SK-N-SH (cell line): ENCODE data around the gene ZNF277. TPM values are rescaled to one million over a fixed set of nuclear protein-coding genes. Genes with fewer than 3 reads are reported as not detected.

Experiments used
- CTCF ChIA-PET: fragments of 300-600, 350-600 bp; formaldehyde crosslinking; extraction: SDS; loops from one replicate; lab custom pipeline; 2021; lab: Yijun Ruan, JAX
- POLR2A ChIA-PET: fragments of 350-600 bp; sonication (Branson Sonifier 250); formaldehyde crosslinking; extraction: SDS; loops from one replicate; lab custom pipeline; 2020; ENCODE audit warnings: antibody characterized with exemption, inconsistent platforms; lab: Yijun Ruan, JAX
- DNase-seq: peaks from one replicate; pipeline ENCODE4 v3.0.0; 2012
- H2AFZ ChIP-seq: fragments of 200-600 bp; sonication (generic); 2 replicates; pipeline ENCODE4 v1.8.1; 2016; ENCODE audit warnings: antibody characterized with exemption, mild to moderate bottlenecking, low read depth
- H3F3A ChIP-seq: fragments of 200-600 bp; sonication (generic); replicated peaks from 2 replicates; pipeline ENCODE3; 2016; ENCODE audit warnings: antibody characterized with exemption, mild to moderate bottlenecking; ENCODE audit not compliant: insufficient read depth
- H3K27ac ChIP-seq, 2 experiments: fragments of 200-500 bp in 1 of 2; fragments of 200-600 bp in 1 of 2; sonication (Bioruptor generic) in 1 of 2; sonication (generic), shearing (Covaris generic) in 1 of 2; 2 replicates each; pipeline versions ENCODE4 v1.5.1 to v1.6.1; 2014 to 2016; ENCODE audit warnings: low read depth in 2 of 2, inconsistent platforms in 1 of 2, low read length in 1 of 2, mild to moderate bottlenecking in 1 of 2, mixed read lengths in 1 of 2
- H3K27me3 ChIP-seq: fragments of 200-600 bp; sonication (generic), shearing (Covaris generic); 2 replicates; pipeline ENCODE4 v1.6.1; 2016; ENCODE audit warnings: mixed run types; ENCODE audit not compliant: insufficient read depth
- H3K36me3 ChIP-seq, 2 experiments: fragments of 200-500 bp in 1 of 2; fragments of 200-600 bp in 1 of 2; sonication (Bioruptor generic) in 1 of 2; sonication (generic) in 1 of 2; replicated peaks in 1 of 2; 2 replicates each; pipeline versions ENCODE3 to v1.5.1; 2014 to 2016; ENCODE audit warnings: low read length in 1 of 2, mild to moderate bottlenecking in 1 of 2; ENCODE audit not compliant: insufficient read depth in 2 of 2, control insufficient read depth in 1 of 2
- H3K4me1 ChIP-seq, 2 experiments: fragments of 200-500 bp in 1 of 2; fragments of 200-600 bp in 1 of 2; sonication (Bioruptor generic) in 1 of 2; sonication (generic), shearing (Covaris generic) in 1 of 2; 2 replicates each; pipeline versions ENCODE4 v1.5.1 to v1.6.1; 2014 to 2016; ENCODE audit warnings: low read depth in 1 of 2, low read length in 1 of 2, mixed run types in 1 of 2; ENCODE audit not compliant: insufficient read depth in 2 of 2, control insufficient read depth in 1 of 2
- H3K4me2 ChIP-seq: fragments of 200-600 bp; sonication (generic), shearing (Covaris generic); 2 replicates; pipeline ENCODE4 v1.6.1; 2017; ENCODE audit warnings: mixed run types
- H3K4me3 ChIP-seq, 2 experiments: fragments of 200-500 bp in 1 of 2; fragments of 200-600 bp in 1 of 2; sonication (Bioruptor generic) in 1 of 2; sonication (generic), shearing (Covaris generic) in 1 of 2; 2 replicates each; pipeline versions ENCODE4 v1.5.1 to v1.8.1; 2014 to 2016; ENCODE audit warnings: low read depth in 2 of 2, inconsistent platforms in 1 of 2, low read length in 1 of 2, mild to moderate bottlenecking in 1 of 2, mixed read lengths in 1 of 2, moderate library complexity in 1 of 2
- H3K79me2 ChIP-seq: fragments of 200-600 bp; sonication (generic); 2 replicates; pipeline ENCODE4 v1.8.1; 2017; ENCODE audit warnings: mild to moderate bottlenecking; ENCODE audit not compliant: insufficient read depth
- H3K9ac ChIP-seq: fragments of 200-600 bp; sonication (generic); 2 replicates; pipeline ENCODE4 v1.6.1; 2017; ENCODE audit warnings: mixed run types
- H3K9me2 ChIP-seq: fragments of 200-600 bp; sonication (generic); 2 replicates; pipeline ENCODE4 v1.6.1; 2017; ENCODE audit warnings: mixed run types
- H3K9me3 ChIP-seq: fragments of 200-600 bp; sonication (generic); 2 replicates; pipeline ENCODE4 v1.6.1; 2017; ENCODE audit warnings: mixed run types, mild to moderate bottlenecking, moderate library complexity
- H4K20me1 ChIP-seq: fragments of 200-600 bp; sonication (generic); 2 replicates; pipeline ENCODE4 v1.6.1; 2017; ENCODE audit warnings: mild to moderate bottlenecking, mixed run types; ENCODE audit not compliant: insufficient read depth
- GABPA ChIP-seq: IDR thresholded peaks from 2 replicates; pipeline ENCODE4 v1.4.0; 2012; ENCODE audit warnings: low read depth, mild to moderate bottlenecking
- MXI1 ChIP-seq: IDR thresholded peaks from 2 replicates; pipeline ENCODE4 v1.6.1; 2012; ENCODE audit warnings: mild to moderate bottlenecking, low read depth, low read length, improper control_type of control experiment
- NRF1 ChIP-seq: IDR thresholded peaks from 2 replicates; pipeline ENCODE4 v1.6.1; 2012; ENCODE audit warnings: low read depth, mild to moderate bottlenecking, low read length
- POLR2AphosphoS5 ChIP-seq: IDR thresholded peaks from 2 replicates; pipeline ENCODE4 v1.6.1; 2012; ENCODE audit warnings: low read depth, low read length
- RAD21 ChIP-seq: IDR thresholded peaks from 2 replicates; pipeline ENCODE4 v1.6.1; 2012; ENCODE audit warnings: mild to moderate bottlenecking, low read length
- RCOR1 ChIP-seq: fragments of 150-350 bp; IDR thresholded peaks from 2 replicates; pipeline ENCODE4 v1.6.1; 2017; ENCODE audit warnings: antibody characterized with exemption, low read length
- RXRA ChIP-seq: IDR thresholded peaks from 2 replicates; pipeline ENCODE4 v1.4.0; 2012; ENCODE audit warnings: low read depth, mild to moderate bottlenecking, borderline replicate concordance
- SIN3A ChIP-seq: IDR thresholded peaks from 2 replicates; pipeline ENCODE4 v1.6.1; 2012; ENCODE audit warnings: low read depth, mild to moderate bottlenecking, low read length, moderate library complexity, borderline replicate concordance
- SMC3 ChIP-seq: IDR thresholded peaks from 2 replicates; pipeline ENCODE4 v1.6.1; 2012; ENCODE audit warnings: low read depth, low read length, improper control_type of control experiment
- TAF1 ChIP-seq: IDR thresholded peaks from 2 replicates; pipeline ENCODE4 v1.6.1; 2012; ENCODE audit warnings: low read depth, mild to moderate bottlenecking, low read length, moderate library complexity, borderline replicate concordance
- TCF12 ChIP-seq: IDR thresholded peaks from 2 replicates; pipeline ENCODE4 v1.4.0; 2012
- TEAD4 ChIP-seq: IDR thresholded peaks from 2 replicates; pipeline ENCODE4 v1.4.0; 2012; ENCODE audit warnings: mild to moderate bottlenecking, borderline replicate concordance; ENCODE audit not compliant: insufficient read depth
- YY1 ChIP-seq: IDR thresholded peaks from 2 replicates; pipeline ENCODE4 v1.4.0; 2012; ENCODE audit warnings: low read depth, mild to moderate bottlenecking
- WGBS: methylation state at CpG from one replicate; pipeline ENCODE4 v1.1.6; 2017; ENCODE audit warnings: low lambda C conversion rate; 5-methylcytosine and 5-hydroxymethylcytosine counted together
- polyA plus RNA-seq, 3 experiments: library from polyadenylated mRNA; depleted of rRNA; stranded (reverse); fragments of >200 nt; gene quantifications; 2 replicates each; pipeline ENCODE4 v1.2.3, GENCODE V29; 2012
- TF ChIP-seq, protein P1 (sequence below): IDR thresholded peaks from 2 replicates; pipeline ENCODE4 v1.6.1; 2012; ENCODE audit warnings: mild to moderate bottlenecking, low read depth, low read length, moderate library complexity
- TF ChIP-seq, protein P2 (sequence below): fragments of 150-350 bp; IDR thresholded peaks from 2 replicates; pipeline ENCODE4 v1.6.1; 2016; ENCODE audit warnings: mild to moderate bottlenecking, low read depth, low read length
- TF ChIP-seq, protein P3 (sequence below): fragments of 150-350 bp; IDR thresholded peaks from 2 replicates; pipeline ENCODE4 v1.6.1; 2017; ENCODE audit warnings: antibody characterized with exemption, low read length, low read depth, borderline replicate concordance

Gene ZNF277
- polyA plus RNA-seq, 1 of the 3 experiments (the other 2 are of a cell fraction), result 11.5 TPM

DNA sequence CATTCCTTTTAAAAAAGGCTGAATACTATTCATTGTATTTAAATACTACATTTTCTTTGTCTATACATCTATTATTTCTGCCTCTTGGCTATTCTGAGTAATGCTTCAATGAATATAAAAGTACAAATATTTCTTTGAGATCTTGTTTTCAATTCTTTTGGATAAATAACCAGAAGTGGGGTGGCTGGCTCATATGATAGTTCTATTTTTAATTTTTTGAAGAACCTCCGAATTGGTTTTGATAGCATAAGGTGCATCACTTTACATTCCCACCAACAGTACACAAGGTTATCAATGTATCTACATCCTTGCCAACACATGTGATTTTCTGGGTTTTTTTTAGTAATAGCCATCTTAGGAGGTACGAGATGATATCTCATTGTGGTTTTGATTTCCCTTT lies 72.5 kb downstream of the ZNF277 start:
- H3K9me3 ChIP-seq, result 0 out of 2 replicates have a peak, but pooled peaks cover 4% of the 10 kb centered on the region
- POLR2A ChIA-PET, result no interaction called here
- peaks cover 0 to 18% of the 10 kb centered on the region in 2 experiments; a peak in 2 of 4 replicates for H3K4me1 ChIP-seq
- no peaks in the 10 kb centered on the region for H3K9me2 ChIP-seq
- H3K36me3 ChIP-seq, result no peaks in the 10 kb centered on the region
- peaks cover 6% of the 10 kb centered on the region; the same call in 1 of the 2 replicates for H3K79me2 ChIP-seq
- H3K4me3 ChIP-seq, result no peak overlapping the region
- H3K9ac ChIP-seq, result no peak overlapping the region
- H4K20me1 ChIP-seq, result no peaks in the 10 kb centered on the region
- H3K27ac ChIP-seq, result no peak overlapping the region
- no peaks in the 10 kb centered on the region for H3F3A ChIP-seq
- H3K4me2 ChIP-seq, result no peak overlapping the region
- 89% methylated on average over 2 of the region's 2 CpGs for WGBS
- H3K27me3 ChIP-seq, result no peaks in the 10 kb centered on the region
- no peak for DNase-seq
- CTCF ChIA-PET, result no interaction called here
- no peak overlapping the region for H2AFZ ChIP-seq
- TF ChIP-seq TCF12, result no peak

DNA sequence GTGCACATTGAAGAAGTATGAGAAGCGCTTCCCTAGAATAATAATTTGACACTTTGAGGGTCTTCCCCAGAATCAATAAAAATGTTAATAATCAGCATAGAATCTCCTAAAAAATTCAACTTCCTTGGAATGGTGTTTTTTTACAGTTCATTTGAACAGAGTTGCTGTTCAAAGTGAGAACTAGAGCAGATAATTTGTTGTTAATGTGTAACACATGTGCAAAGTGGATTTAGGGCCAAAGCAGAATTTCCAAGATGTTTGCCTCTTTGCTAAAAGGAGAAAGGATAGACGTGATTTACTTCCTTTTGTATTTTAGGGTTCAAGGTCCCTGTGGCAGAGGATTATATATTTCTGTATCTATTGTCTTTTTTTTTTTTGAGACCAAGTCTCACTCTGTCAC lies 73.8 kb downstream of the ZNF277 start:
- Histone ChIP-seq H3K27ac (no peak overlapping the region), H3K79me2 (peaks cover 6% of the 10 kb centered on the region; the same call in 1 of the 2 replicates), H3K27me3 (no peaks in the 10 kb centered on the region), H4K20me1 (no peaks in the 10 kb centered on the region), H3K4me1 (peaks cover 0 to 18% of the 10 kb centered on the region in 2 experiments; a peak in 2 of 4 replicates), H3K9me2 (no peaks in the 10 kb centered on the region), H3K4me3 (no peak overlapping the region), H3K9me3 (0 out of 2 replicates have a peak, but pooled peaks cover 4% of the 10 kb centered on the region), H3K36me3 (no peaks in the 10 kb centered on the region), H3F3A (no peaks in the 10 kb centered on the region), H3K4me2 (no peak overlapping the region), H2AFZ (no peak overlapping the region), H3K9ac (no peak overlapping the region)
- 96% methylated on average over 2 of the region's 2 CpGs for WGBS
- no peak for DNase-seq
- CTCF ChIA-PET, result interaction anchor here (1.3 kb wide), 1 partner anchor 12 kb away, joined by 4 read pairs; no protein-coding TSS in a partner anchor
- POLR2A ChIA-PET, result no interaction called here
- TF ChIP-seq RAD21 (no peak), SMC3 (no peak), RCOR1 (no peak), SIN3A (no peak)

DNA sequence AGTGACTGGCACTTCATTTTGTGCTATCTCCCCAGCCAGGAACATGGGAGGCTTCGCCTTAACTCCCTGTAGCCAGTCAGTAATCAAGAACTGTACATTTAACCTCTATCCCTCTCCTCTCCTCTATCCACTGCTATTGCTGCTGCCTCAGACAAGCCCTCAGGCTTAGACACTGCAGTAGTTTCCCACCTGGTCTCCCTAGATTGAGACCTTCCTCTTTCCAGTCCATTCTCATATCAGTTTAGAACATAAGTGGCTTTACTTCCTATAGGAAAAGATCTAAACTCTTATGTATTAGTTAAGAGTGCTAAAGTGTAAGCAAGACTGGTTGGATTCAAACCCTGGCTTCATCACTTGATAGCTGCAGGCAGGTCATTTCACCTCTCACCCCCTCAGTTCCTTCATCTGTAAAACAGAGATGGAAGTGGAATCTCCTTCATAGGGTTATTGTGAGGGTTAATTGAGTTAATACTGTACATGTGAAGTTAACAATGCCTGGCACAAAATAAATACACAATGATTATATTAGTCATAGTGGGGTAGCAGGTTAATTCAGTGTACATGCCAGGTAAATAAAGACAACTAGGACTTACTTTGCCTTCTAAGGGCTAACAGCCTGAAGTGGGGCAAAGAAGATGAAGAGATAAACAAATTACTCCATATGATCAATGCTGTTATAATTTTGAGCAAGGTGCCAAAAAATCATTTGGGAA lies 76.1 kb downstream of the ZNF277 start:
- no peak overlapping the region for H3K4me2 ChIP-seq
- no peak overlapping the region for H3K9ac ChIP-seq
- H2AFZ ChIP-seq, result no peak overlapping the region
- 0 out of 2 replicates have a peak, but pooled peaks cover 4% of the 10 kb centered on the region for H3K9me3 ChIP-seq
- POLR2A ChIA-PET, result no interaction called here
- DNase-seq, result no peak
- H3K27ac ChIP-seq, result no peak overlapping the region
- no peaks in the 10 kb centered on the region for H3F3A ChIP-seq
- peaks cover 0 to 23% of the 10 kb centered on the region in 2 experiments; a peak in 2 of 4 replicates for H3K4me1 ChIP-seq
- no peaks in the 10 kb centered on the region for H3K9me2 ChIP-seq
- H3K36me3 ChIP-seq, result no peaks in the 10 kb centered on the region
- no peak overlapping the region for H3K4me3 ChIP-seq
- WGBS, result 95% methylated on average over 1 of the region's 1 CpG
- H4K20me1 ChIP-seq, result no peaks in the 10 kb centered on the region
- H3K79me2 ChIP-seq, result peaks cover 6% of the 10 kb centered on the region; the same call in 1 of the 2 replicates
- no peaks in the 10 kb centered on the region for H3K27me3 ChIP-seq
- CTCF ChIA-PET, result no interaction called here
- TF ChIP-seq TAF1 (no peak), GABPA (no peak), RXRA (no peak), MXI1 (no peak), POLR2AphosphoS5 (no peak), YY1 (no peak), TEAD4 (no peak), NRF1 (no peak), TCF12 (no peak)
- TF ChIP-seq, protein P1, sequence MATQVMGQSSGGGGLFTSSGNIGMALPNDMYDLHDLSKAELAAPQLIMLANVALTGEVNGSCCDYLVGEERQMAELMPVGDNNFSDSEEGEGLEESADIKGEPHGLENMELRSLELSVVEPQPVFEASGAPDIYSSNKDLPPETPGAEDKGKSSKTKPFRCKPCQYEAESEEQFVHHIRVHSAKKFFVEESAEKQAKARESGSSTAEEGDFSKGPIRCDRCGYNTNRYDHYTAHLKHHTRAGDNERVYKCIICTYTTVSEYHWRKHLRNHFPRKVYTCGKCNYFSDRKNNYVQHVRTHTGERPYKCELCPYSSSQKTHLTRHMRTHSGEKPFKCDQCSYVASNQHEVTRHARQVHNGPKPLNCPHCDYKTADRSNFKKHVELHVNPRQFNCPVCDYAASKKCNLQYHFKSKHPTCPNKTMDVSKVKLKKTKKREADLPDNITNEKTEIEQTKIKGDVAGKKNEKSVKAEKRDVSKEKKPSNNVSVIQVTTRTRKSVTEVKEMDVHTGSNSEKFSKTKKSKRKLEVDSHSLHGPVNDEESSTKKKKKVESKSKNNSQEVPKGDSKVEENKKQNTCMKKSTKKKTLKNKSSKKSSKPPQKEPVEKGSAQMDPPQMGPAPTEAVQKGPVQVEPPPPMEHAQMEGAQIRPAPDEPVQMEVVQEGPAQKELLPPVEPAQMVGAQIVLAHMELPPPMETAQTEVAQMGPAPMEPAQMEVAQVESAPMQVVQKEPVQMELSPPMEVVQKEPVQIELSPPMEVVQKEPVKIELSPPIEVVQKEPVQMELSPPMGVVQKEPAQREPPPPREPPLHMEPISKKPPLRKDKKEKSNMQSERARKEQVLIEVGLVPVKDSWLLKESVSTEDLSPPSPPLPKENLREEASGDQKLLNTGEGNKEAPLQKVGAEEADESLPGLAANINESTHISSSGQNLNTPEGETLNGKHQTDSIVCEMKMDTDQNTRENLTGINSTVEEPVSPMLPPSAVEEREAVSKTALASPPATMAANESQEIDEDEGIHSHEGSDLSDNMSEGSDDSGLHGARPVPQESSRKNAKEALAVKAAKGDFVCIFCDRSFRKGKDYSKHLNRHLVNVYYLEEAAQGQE, result no peak
- TF ChIP-seq, protein P2, sequence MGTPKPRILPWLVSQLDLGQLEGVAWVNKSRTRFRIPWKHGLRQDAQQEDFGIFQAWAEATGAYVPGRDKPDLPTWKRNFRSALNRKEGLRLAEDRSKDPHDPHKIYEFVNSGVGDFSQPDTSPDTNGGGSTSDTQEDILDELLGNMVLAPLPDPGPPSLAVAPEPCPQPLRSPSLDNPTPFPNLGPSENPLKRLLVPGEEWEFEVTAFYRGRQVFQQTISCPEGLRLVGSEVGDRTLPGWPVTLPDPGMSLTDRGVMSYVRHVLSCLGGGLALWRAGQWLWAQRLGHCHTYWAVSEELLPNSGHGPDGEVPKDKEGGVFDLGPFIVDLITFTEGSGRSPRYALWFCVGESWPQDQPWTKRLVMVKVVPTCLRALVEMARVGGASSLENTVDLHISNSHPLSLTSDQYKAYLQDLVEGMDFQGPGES, result no peak
- TF ChIP-seq, protein P3, sequence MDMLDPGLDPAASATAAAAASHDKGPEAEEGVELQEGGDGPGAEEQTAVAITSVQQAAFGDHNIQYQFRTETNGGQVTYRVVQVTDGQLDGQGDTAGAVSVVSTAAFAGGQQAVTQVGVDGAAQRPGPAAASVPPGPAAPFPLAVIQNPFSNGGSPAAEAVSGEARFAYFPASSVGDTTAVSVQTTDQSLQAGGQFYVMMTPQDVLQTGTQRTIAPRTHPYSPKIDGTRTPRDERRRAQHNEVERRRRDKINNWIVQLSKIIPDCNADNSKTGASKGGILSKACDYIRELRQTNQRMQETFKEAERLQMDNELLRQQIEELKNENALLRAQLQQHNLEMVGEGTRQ, result no peak
